ENCODE results near the gene JUN.
"Not testable (repeated sequence)": the region's sequence is repeated elsewhere in the genome, so short reads cannot be mapped to it uniquely, and the experiment has no call there.

JUN gene

GRCh38 chr1:58808077-58808476 is 24.2 kb upstream of the JUN start:
- TF ChIP-seq, protein P1, sequence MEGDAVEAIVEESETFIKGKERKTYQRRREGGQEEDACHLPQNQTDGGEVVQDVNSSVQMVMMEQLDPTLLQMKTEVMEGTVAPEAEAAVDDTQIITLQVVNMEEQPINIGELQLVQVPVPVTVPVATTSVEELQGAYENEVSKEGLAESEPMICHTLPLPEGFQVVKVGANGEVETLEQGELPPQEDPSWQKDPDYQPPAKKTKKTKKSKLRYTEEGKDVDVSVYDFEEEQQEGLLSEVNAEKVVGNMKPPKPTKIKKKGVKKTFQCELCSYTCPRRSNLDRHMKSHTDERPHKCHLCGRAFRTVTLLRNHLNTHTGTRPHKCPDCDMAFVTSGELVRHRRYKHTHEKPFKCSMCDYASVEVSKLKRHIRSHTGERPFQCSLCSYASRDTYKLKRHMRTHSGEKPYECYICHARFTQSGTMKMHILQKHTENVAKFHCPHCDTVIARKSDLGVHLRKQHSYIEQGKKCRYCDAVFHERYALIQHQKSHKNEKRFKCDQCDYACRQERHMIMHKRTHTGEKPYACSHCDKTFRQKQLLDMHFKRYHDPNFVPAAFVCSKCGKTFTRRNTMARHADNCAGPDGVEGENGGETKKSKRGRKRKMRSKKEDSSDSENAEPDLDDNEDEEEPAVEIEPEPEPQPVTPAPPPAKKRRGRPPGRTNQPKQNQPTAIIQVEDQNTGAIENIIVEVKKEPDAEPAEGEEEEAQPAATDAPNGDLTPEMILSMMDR (IDR thresholded peaks at IDR 0.05; ENCODE audit: insufficient read depth, missing control alignments): no peak
- DNase-seq (ENCODE audit: insufficient read length, low spot score) (no peak), FAIRE-seq (no peak)

DNA sequence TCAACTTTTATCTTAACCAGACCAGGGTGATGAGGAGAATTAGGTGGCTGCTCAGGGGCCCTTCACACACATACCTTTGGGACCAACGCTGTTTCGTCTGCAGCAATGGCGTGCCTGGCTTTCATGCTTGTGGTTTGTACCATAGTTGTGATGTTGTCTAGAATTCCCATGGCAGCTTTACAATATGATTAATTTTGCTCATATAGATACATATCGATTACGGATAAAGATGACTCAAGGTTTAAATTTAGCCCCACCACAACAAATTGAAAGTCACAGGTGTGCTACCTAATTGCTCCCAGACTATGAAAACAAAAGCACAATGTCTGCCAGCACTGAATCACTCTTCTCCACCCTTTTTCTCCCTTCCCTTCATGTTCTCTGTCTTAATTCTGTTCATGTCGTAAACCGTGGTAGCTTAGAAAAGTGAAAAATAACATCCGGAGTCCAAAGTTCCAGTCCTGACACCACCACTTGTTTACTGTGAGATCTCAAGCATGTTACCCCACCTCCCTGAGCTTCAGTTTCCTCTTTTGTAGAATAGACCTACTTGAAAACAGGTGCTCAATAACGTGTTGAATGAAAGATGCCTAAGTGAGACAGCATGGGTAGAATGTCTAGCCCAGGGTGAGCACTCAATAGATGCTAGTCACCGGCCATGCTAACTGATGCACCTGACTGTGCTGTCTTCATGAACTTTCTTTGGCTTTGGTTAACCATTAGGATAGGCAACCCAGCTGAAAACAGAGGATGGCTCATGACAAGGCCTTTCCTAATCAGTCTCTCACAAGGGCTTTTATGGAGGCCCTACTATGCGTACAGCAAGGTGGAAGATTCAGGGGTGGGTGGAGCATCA is 22.1 kb upstream of the JUN start:
- TF ChIP-seq, protein P1 (IDR thresholded peaks at IDR 0.05; ENCODE audit: insufficient read depth, missing control alignments): no peak
- FAIRE-seq: no peak
- DNase-seq (ENCODE audit: insufficient read length, low spot score): no peak

GRCh38 chr1:58804853-58805565 is 21.2 kb upstream of the JUN start:
- FAIRE-seq (no peak), DNase-seq (ENCODE audit: insufficient read length, low spot score) (no peak)
- TF ChIP-seq, protein P1 (IDR thresholded peaks at IDR 0.05; ENCODE audit: insufficient read depth, missing control alignments): no peak

DNA sequence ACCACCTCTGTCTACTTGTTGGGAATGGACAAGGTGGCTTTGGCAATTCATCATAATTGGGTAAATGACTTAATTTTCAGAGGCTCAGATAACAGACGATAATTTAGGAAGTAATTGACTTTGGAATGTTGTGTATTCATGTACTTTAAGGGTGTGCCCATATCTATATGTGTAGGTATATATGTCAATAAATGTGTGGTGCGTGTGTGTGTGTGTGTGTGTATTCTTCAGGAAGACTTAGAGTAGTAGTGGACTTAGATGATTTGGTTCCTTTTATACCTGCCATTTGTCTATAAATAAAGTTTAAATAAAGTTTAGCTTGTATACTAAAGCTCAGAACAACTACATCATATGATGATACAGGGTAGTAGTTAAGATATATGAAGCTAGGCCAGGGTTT is 20.0 kb upstream of the JUN start:
- DNase-seq (ENCODE audit: insufficient read length, low spot score): no peak
- TF ChIP-seq, protein P1 (IDR thresholded peaks at IDR 0.05; ENCODE audit: insufficient read depth, missing control alignments): no peak
- FAIRE-seq: no peak

GRCh38 chr1:58802640-58803399 is 19.0 kb upstream of the JUN start:
- DNase-seq (ENCODE audit: insufficient read length, low spot score) (no peak), FAIRE-seq (no peak)
- TF ChIP-seq, protein P1 (IDR thresholded peaks at IDR 0.05; ENCODE audit: insufficient read depth, missing control alignments): no peak

DNA sequence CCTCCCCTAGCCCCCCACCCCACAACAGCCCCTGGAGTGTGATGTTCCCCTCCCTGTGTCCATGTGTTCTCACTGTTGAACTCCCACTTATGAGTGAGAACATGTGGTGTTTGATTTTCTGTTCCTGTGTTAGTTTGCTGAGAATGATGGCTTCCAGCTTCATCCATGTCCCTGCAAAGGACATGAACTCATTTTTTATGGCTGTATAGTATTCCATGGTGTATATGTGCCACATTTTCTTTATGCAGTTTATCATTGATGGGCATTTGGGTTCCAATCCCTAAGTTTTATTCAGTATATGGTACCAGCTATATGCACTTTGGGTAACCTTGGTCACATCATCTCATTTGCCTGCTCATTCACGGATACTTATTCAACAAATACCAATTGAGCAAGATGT is 17.4 kb upstream of the JUN start:
- not testable (repeated sequence) for DNase-seq (ENCODE audit: insufficient read length, low spot score); FAIRE-seq

GRCh38 chr1:58799650-58800049 is 15.8 kb upstream of the JUN start:
- DNase-seq (ENCODE audit: insufficient read length, low spot score): no peak
- FAIRE-seq: no peak

More at GRCh38 chr1:58799650-58800049, 15.8 kb upstream of the JUN start:
- TF ChIP-seq, protein P1 (IDR thresholded peaks at IDR 0.05; ENCODE audit: insufficient read depth, missing control alignments): no peak
